WI38 (cell line): Measurements from ENCODE around the gene NCOA1.
"Not testable (repeated sequence)": the region's sequence is repeated elsewhere in the genome, so short reads cannot be mapped to it uniquely, and the experiment has no call there.

Experiments
- H3K4me3 ChIP-seq: 2 replicates; pipeline ENCODE4 v1.5.1; 2011; ENCODE audit warnings: low read depth, mild to moderate bottlenecking, control low read depth, low read length
- TF ChIP-seq, protein P1 (sequence below): IDR thresholded peaks from 2 replicates; pipeline ENCODE4 v1.5.1; 2012; ENCODE audit warnings: low read depth, mild to moderate bottlenecking, control low read depth, low read length

Gene NCOA1

GRCh38 chr2:24586955-24587354 lies 95.9 kb downstream of the NCOA1 start:
- no peak overlapping the region for H3K4me3 ChIP-seq

DNA sequence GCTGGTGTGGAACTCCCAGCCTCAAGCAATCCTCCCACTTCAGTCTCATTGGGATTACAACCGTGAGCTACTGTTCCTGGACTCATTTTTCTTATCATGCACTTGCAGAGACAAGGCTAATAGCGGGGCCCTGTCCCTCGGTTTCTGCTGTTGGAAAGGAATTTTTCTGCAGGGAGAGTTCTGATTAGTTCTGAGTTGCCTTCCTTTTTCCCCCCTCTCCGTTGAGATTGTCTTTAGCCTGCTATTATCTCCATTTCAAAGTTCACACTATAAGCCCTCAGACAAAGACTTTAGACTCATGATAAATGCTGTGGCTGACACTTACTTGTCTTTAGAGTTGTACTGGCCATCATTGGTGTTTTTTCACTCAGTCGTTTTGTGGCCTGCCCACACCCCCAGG lies 97.2 kb downstream of the NCOA1 start:
- TF ChIP-seq, protein P1, sequence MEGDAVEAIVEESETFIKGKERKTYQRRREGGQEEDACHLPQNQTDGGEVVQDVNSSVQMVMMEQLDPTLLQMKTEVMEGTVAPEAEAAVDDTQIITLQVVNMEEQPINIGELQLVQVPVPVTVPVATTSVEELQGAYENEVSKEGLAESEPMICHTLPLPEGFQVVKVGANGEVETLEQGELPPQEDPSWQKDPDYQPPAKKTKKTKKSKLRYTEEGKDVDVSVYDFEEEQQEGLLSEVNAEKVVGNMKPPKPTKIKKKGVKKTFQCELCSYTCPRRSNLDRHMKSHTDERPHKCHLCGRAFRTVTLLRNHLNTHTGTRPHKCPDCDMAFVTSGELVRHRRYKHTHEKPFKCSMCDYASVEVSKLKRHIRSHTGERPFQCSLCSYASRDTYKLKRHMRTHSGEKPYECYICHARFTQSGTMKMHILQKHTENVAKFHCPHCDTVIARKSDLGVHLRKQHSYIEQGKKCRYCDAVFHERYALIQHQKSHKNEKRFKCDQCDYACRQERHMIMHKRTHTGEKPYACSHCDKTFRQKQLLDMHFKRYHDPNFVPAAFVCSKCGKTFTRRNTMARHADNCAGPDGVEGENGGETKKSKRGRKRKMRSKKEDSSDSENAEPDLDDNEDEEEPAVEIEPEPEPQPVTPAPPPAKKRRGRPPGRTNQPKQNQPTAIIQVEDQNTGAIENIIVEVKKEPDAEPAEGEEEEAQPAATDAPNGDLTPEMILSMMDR: no peak
- no peak overlapping the region for H3K4me3 ChIP-seq

More at GRCh38 chr2:24586955-24587354, 95.9 kb downstream of the NCOA1 start:
- TF ChIP-seq, protein P1: no peak

GRCh38 chr2:24592441-24593100 lies 101.5 kb downstream of the NCOA1 start:
- TF ChIP-seq, protein P1: no peak
- H3K4me3 ChIP-seq: no peak overlapping the region

DNA sequence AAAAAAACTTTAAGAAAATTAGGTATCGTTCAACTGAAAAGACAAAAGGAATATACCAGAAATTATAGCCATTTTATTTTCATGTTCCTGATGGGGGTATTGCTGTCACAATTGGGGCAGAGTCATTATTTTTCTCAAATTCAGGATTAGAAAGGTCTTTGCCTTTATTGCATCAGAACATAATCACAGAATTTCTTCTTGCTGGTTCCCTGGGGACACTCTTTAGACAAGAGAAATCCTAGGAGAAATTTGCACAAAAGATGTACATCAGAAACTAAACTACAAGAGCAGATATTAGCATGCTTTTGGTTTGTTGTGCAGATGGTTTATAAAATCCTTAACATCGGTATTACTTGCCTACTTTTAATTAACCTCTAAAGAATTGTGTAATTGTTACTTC lies 103.2 kb downstream of the NCOA1 start:
- TF ChIP-seq, protein P1: no peak
- H3K4me3 ChIP-seq: no peak overlapping the region

DNA sequence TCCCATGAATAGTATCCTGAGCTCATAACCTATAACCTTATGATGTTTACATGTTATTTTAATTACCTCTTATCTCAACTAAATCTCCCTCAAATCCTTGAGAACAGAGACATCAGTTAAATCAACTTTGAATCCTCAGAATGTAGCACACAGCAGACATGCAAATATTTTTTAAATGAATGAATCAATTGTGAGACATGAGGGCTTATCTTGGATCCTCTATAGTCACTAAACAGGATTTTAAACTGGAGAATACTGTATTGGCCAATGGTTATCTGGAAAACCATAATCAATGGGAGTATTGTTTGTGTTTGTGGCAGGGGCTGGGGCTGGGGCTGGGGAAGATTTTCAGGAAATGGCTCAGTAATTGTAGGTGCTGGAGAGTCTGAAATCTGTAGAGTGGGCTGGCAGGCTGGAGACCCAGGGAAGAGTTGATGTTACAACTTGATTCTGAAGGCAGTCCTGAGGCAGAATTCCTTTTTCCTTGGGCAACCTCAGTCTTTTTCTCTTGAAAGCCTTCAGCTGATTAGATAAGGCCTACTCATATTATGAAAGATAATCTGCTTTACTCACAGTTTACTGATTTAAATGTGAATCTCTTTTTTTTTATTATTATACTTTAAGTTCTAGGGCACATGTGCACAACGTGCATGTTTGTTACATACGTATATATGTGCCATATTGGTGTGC lies 106.3 kb downstream of the NCOA1 start:
- TF ChIP-seq, protein P1: no peak
- no peak overlapping the region for H3K4me3 ChIP-seq

DNA sequence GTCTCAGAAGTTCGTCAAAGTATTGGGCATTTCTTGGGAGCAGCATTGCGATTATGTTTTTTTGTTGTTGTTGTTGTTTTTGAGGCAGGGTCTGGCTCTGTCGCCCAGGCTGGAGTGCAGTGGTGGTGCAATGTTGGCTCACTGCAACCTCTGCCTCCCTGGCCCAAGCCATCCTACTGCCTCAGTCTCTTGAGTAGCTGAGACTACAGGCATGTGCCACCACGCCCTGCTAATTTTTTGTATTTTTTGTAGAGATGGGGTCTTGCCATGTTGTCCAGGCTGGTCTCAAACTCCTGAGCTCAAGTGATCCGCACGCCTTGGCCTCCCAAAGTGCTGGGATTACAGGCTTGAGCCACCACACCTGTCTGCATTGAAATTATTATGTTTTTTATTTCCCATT lies 109.1 kb downstream of the NCOA1 start:
- not testable (repeated sequence) for H3K4me3 ChIP-seq

DNA sequence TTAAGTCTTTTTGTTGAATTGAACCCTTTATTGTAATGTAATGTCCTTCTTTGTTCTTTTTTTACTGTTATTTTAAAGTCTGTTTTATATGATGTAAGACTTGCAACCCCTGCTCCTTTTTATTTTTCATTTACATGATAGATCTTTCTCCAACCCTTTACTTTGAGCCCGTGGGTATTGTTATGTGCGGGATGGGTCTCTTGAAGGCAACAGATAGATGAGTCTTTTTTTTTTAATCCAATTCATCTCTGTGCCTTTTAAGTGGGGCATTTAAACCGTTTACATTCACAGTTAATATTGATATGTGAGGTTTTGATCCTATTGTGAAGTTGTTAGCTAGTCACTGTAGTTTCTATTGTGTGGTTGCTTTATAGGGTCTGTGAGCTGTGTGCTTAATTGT lies 120.6 kb downstream of the NCOA1 start:
- H3K4me3 ChIP-seq: no peak overlapping the region
- TF ChIP-seq, protein P1: no peak
